Astrocyte of the spinal cord (primary cell): ENCODE measurements around the gene ITPKB.

ENCODE experiments used
- DNase-seq: peaks from one replicate; pipeline ENCODE4 v3.0.0; 2011; ENCODE audit warnings: low read depth, low spot score
- H3K4me3 ChIP-seq: 2 replicates; pipeline ENCODE4 v1.5.1; 2011; ENCODE audit warnings: low read depth, mild to moderate bottlenecking, low read length, moderate library complexity
- in situ Hi-C: cut with HindIII; loops from 2 replicates; pipeline ENCODE4 v1.10.0; 2017; ENCODE audit warnings: low sequenced_read_pairs
- TF ChIP-seq, protein P1 (sequence below): IDR thresholded peaks from 2 replicates; pipeline ENCODE4 v1.5.1; 2012; ENCODE audit warnings: low read depth, mild to moderate bottlenecking, low read length, inconsistent platforms

ITPKB gene

DNA sequence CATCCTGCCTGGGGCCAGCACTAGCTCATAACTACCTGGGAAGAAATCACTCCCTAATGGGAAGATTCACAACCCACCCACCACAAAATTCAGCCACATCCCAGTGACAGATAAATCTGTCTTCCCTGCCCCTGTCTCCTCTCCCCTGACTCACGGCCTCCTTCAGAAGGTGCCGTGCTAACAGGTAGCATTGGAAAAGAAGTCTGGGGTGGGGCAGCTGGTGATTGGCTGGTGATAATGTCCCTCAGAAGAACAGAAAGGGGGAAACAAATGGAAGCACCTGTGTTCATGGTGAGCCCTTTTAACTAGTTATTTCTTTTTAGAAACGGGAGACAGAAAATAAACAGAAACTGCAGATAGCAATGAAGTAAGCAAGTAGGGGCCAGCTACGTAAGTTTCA, 29.1 kb downstream of the ITPKB start:
- TF ChIP-seq, protein P1, sequence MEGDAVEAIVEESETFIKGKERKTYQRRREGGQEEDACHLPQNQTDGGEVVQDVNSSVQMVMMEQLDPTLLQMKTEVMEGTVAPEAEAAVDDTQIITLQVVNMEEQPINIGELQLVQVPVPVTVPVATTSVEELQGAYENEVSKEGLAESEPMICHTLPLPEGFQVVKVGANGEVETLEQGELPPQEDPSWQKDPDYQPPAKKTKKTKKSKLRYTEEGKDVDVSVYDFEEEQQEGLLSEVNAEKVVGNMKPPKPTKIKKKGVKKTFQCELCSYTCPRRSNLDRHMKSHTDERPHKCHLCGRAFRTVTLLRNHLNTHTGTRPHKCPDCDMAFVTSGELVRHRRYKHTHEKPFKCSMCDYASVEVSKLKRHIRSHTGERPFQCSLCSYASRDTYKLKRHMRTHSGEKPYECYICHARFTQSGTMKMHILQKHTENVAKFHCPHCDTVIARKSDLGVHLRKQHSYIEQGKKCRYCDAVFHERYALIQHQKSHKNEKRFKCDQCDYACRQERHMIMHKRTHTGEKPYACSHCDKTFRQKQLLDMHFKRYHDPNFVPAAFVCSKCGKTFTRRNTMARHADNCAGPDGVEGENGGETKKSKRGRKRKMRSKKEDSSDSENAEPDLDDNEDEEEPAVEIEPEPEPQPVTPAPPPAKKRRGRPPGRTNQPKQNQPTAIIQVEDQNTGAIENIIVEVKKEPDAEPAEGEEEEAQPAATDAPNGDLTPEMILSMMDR, result no peak
- in situ Hi-C loops, result no loop called here
- no peak for DNase-seq
- no peak overlapping the region for H3K4me3 ChIP-seq

DNA sequence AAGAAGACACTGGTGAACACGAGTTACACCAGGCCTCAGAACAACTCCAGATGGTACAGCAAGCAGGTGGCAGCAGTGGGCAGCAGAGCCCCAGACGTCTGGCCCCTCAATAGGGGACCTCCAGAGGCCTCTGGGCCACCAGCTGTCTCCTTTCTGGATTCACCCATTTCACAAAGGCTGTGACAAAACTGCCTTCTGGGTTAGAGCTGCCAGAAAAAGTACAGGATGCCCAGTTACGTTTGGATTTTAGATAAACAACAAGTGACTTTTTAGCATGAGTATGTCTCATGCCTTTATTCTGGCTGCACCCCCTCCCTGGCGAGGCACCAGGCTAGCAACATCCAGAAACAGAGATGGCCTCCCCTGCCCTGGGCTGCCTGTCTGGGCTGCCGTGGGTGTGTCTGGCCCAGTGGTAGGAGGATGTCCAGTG, 30.1 kb downstream of the ITPKB start:
- TF ChIP-seq, protein P1, result no peak
- H3K4me3 ChIP-seq, result no peak overlapping the region
- in situ Hi-C loops, result no loop called here
- no peak for DNase-seq

DNA sequence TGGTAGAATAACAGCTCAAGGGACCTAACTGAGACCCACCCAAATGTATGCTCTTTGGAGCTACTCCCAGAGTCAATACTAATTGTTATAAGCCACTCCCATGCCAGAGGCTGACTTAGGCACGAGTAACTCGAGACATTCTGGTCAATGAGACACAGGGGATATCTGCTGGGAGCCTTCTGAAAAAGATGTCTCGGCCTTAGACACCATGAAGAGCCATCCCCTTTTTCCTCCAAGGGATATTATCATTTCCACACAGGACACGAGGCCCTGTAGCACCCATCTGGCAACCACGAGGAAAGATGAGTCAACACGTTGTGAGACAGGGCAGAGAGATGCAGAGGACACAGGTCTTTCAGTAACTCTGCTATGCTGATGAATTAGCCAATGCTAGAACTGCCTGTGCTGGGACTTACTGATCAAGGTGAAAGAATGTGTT, 30.7 kb downstream of the ITPKB start:
- TF ChIP-seq, protein P1, result no peak

DNA sequence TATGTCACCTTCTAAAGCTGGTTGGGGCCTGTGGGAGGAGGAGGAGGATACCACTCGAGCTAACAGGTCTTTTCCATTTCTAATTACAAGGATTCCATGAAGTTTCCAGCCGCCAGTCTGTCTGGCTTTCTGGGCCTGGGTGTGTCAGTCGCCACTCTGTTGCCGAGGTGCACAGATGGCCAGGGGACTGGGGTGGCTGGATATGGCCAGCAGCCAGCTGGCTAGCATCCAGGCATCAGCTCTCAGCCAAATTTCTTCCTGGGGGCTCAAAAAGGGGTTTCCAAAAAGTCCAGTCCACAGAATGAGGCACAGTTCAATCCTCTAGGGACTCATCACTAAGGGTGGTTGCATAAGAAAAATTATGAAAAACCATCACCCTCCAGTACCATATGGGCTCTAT, 32.4 kb downstream of the ITPKB start:
- no peak for DNase-seq
- H3K4me3 ChIP-seq, result no peak overlapping the region
- TF ChIP-seq, protein P1, result no peak
- in situ Hi-C loops, result no loop called here

More for the DNA sequence above, 30.7 kb downstream of the ITPKB start:
- in situ Hi-C loops, result no loop called here
- no peak overlapping the region for H3K4me3 ChIP-seq
- DNase-seq, result peak; percentile 69

DNA sequence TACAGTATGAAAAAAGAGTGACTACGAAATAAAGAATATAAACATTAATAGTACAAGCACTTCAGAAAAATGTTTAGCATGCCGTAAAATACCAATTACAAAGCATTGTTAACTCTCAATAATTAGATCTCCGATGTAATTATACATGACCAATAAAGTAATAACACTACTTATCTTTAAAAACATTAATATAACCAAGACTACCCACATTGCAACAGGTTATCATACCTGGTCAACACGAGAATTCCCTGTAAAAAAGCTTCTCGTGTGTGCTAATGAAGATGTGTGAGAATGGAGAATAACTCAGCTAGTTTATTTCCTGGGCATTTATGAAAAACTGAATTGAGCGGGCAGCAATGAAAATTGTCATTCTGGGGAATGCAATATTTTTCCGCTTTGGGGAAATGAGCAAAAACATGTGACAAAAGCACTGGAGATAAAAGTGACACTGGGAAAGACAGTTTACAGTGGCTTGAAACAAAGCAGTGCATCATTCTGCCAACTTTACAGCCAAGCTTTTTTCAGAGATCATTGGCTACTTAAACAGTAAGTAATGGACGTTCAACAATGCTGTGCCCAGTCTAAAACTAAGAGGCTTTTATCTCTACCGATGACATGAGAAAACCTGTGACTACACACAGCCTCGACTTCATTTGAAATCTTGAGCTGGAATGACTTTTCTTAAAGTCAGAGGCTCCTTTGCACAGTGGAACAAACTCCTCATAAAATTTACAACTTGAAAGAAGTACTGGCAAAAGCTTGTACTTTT, 34.7 kb downstream of the ITPKB start:
- TF ChIP-seq, protein P1, result no peak
- DNase-seq, result no peak
- in situ Hi-C loops, result no loop called here
- H3K4me3 ChIP-seq, result no peak overlapping the region

DNA sequence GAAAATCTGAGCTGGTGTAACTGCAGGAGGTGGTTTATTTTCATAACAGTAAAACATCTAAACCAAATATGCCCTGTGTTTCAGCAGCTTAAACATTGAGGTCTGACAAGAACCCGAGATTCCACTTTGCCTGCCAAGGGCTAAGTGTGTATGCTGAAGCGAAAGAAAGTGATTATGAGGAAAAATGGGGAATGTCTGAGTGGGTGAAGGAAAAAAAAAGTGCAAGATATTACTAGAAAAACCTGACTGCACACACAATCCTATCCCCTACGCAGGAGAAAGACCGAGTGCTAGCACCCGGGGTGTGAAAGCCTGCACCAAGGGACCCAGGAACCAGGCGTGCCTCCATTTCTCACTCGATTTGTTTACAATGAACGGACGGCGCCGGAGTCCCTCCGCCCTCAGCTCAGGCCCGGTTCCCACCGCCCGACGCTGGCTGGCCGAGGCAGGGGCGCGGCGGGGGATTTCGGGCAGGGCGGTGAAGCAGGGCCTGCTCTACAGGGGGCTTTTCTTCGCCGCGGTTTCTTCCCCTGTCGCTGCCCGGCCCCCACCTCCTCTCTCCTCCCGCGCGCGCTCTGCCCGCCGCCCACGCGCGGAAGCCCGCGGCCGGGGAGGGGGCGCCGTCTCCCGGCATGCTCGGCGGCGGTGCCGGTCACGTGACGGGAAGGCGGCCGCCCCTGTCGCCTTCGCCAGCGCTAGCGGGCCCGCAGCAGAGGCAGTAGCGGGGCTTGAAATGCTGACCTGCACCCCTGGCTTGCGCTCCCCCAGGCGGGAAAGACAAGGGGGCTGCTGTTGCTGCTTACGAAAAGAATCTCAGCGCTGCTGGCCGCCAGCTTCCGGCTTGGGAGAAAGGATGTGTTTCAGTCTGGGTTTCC, 35.9 kb downstream of the ITPKB start:
- DNase-seq, result peak; percentile 84
- in situ Hi-C loops, result no loop called here
- peak overlapping the region; percentile 47 for H3K4me3 ChIP-seq
- TF ChIP-seq, protein P1, result no peak
